ENCODE measurements around the gene LARGE1.

DNA sequence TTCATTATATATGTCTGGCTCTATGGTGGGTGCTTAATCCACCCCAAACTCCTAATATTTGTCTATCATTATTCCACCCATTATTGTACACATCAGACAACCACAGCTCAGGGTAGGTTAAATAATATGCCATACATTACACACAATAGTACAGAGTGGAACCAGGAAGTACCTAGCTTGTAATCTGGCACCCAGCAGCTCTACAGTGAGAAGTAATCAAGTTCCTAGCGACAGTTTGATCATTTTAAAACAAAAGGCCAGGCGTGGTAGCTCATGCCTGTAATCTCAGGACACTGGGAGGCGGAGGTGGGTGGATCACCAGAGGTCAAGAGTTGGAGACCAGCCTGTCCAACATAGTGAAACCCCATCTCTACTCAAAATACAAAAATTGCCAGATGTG, 141.0 kb downstream of the LARGE1 start:
- TF ChIP-seq, protein P1, sequence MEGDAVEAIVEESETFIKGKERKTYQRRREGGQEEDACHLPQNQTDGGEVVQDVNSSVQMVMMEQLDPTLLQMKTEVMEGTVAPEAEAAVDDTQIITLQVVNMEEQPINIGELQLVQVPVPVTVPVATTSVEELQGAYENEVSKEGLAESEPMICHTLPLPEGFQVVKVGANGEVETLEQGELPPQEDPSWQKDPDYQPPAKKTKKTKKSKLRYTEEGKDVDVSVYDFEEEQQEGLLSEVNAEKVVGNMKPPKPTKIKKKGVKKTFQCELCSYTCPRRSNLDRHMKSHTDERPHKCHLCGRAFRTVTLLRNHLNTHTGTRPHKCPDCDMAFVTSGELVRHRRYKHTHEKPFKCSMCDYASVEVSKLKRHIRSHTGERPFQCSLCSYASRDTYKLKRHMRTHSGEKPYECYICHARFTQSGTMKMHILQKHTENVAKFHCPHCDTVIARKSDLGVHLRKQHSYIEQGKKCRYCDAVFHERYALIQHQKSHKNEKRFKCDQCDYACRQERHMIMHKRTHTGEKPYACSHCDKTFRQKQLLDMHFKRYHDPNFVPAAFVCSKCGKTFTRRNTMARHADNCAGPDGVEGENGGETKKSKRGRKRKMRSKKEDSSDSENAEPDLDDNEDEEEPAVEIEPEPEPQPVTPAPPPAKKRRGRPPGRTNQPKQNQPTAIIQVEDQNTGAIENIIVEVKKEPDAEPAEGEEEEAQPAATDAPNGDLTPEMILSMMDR (IDR thresholded peaks at IDR 0.05) = no peak
- TF ChIP-seq EP300 (IDR thresholded peaks at IDR 0.05) = no peak
- TF ChIP-seq POLR2A (IDR thresholded peaks at IDR 0.05) = no peak

Data from tibial nerve (tissue), 4 donors.